ENCODE measurements around the gene MYRFL.

MYRFL gene

GRCh38 chr12:69994724-69995173 lies 169.7 kb downstream of the MYRFL start:
- Histone ChIP-seq H3K79me1 (replicated peaks; ENCODE audit: low read length, poor library complexity, severe bottlenecking) (no peaks in the 10 kb centered on the region), H3K4me3 (ENCODE audit: insufficient read depth in 1 of 2, low read depth in 1 of 2, low read length in 2 of 2) (no peak overlapping the region), H2BK5ac (ENCODE audit: low read depth, low read length, poor library complexity, severe bottlenecking) (no peak overlapping the region), H3K23ac (ENCODE audit: low read length in 2 of 2) (no peak overlapping the region), H2BK12ac (ENCODE audit: low read length in 2 of 2) (no peak overlapping the region), H3K14ac (ENCODE audit: low read length in 2 of 2) (no peak overlapping the region), H3K18ac (ENCODE audit: low read depth in 1 of 2, low read length in 2 of 2) (no peak overlapping the region), H4K91ac (ENCODE audit: low read length) (no peak overlapping the region), H2BK15ac (ENCODE audit: low read depth, poor library complexity, severe bottlenecking) (no peak overlapping the region), H2AK5ac (ENCODE audit: low read length, severe bottlenecking) (no peak overlapping the region), H3K4me2 (ENCODE audit: low read length, poor library complexity, severe bottlenecking) (no peak overlapping the region), H3K36me3 (ENCODE audit: control insufficient read depth in 1 of 2, insufficient read depth in 2 of 2, low read depth in 1 of 2, low read length in 2 of 2) (no peaks in the 10 kb centered on the region), H2BK120ac (ENCODE audit: low read depth, low read length) (no peak overlapping the region), H3K27ac (ENCODE audit: low read length, poor library complexity, severe bottlenecking) (no peak overlapping the region), H2AFZ (ENCODE audit: low read depth, low read length) (no peak overlapping the region), H4K8ac (ENCODE audit: low read length) (no peak overlapping the region), H3K9ac (ENCODE audit: low read length) (no peak overlapping the region), H3K4me1 (ENCODE audit: control insufficient read depth, insufficient read depth, low read depth, low read length) (peaks cover 5% of the 10 kb centered on the region), H3K9me3 (ENCODE audit: control insufficient read depth, low read length) (no peaks in the 10 kb centered on the region), H3K27me3 (ENCODE audit: control insufficient read depth in 1 of 2, insufficient read depth in 1 of 2, low read length in 2 of 2) (no peaks in the 10 kb centered on the region), H3K4ac (ENCODE audit: low read depth in 1 of 2, low read length in 2 of 2) (no peak overlapping the region)
- WGBS: 64% methylated on average over 5 of the region's 6 CpGs
- DNase-seq: peak; percentile 7

- Histone ChIP-seq H3K9me3 (ENCODE audit: control insufficient read depth, low read length) (no peaks in the 10 kb centered on the region), H3K4me1 (ENCODE audit: control insufficient read depth, insufficient read depth, low read depth, low read length) (peaks cover 5% of the 10 kb centered on the region), H3K9ac (ENCODE audit: low read length) (no peak overlapping the region), H2AK5ac (ENCODE audit: low read length, severe bottlenecking) (no peak overlapping the region), H2BK15ac (ENCODE audit: low read depth, poor library complexity, severe bottlenecking) (no peak overlapping the region), H4K8ac (ENCODE audit: low read length) (no peak overlapping the region), H4K91ac (ENCODE audit: low read length) (no peak overlapping the region), H3K79me1 (replicated peaks; ENCODE audit: low read length, poor library complexity, severe bottlenecking) (no peaks in the 10 kb centered on the region), H2BK5ac (ENCODE audit: low read depth, low read length, poor library complexity, severe bottlenecking) (no peak overlapping the region), H3K23ac (ENCODE audit: low read length in 2 of 2) (no peak overlapping the region), H2AFZ (ENCODE audit: low read depth, low read length) (no peak overlapping the region), H3K27me3 (ENCODE audit: control insufficient read depth in 1 of 2, insufficient read depth in 1 of 2, low read length in 2 of 2) (no peaks in the 10 kb centered on the region), H3K36me3 (ENCODE audit: control insufficient read depth in 1 of 2, insufficient read depth in 2 of 2, low read depth in 1 of 2, low read length in 2 of 2) (no peaks in the 10 kb centered on the region), H3K4me3 (ENCODE audit: insufficient read depth in 1 of 2, low read depth in 1 of 2, low read length in 2 of 2) (no peak overlapping the region), H3K14ac (ENCODE audit: low read length in 2 of 2) (no peak overlapping the region), H3K4ac (ENCODE audit: low read depth in 1 of 2, low read length in 2 of 2) (no peak overlapping the region), H2BK120ac (ENCODE audit: low read depth, low read length) (no peak overlapping the region), H2BK12ac (ENCODE audit: low read length in 2 of 2) (peak overlapping the region in 1 of 2 experiments; percentile 24), H3K27ac (ENCODE audit: low read length, poor library complexity, severe bottlenecking) (no peak overlapping the region), H3K4me2 (ENCODE audit: low read length, poor library complexity, severe bottlenecking) (no peak overlapping the region), H3K18ac (ENCODE audit: low read depth in 1 of 2, low read length in 2 of 2) (no peak overlapping the region)
- WGBS: no CpG with 5 or more reads among the region's 2 CpGs
- no peak for DNase-seq
Measured at GRCh38 chr12:69996241-69996640, 171.2 kb downstream of the MYRFL start.

GRCh38 chr12:69996722-69997121 lies 171.7 kb downstream of the MYRFL start:
- no peak overlapping the region for H2BK5ac ChIP-seq (ENCODE audit: low read depth, low read length, poor library complexity, severe bottlenecking)
- H3K36me3 ChIP-seq (ENCODE audit: control insufficient read depth in 1 of 2, insufficient read depth in 2 of 2, low read depth in 1 of 2, low read length in 2 of 2): no peaks in the 10 kb centered on the region
- H3K4me3 ChIP-seq (ENCODE audit: insufficient read depth in 1 of 2, low read depth in 1 of 2, low read length in 2 of 2): no peak overlapping the region
- H4K8ac ChIP-seq (ENCODE audit: low read length): no peak overlapping the region
- no peak overlapping the region for H3K14ac ChIP-seq (ENCODE audit: low read length in 2 of 2)
- H3K9ac ChIP-seq (ENCODE audit: low read length): no peak overlapping the region
- no peaks in the 10 kb centered on the region for H3K9me3 ChIP-seq (ENCODE audit: control insufficient read depth, low read length)
- H3K23ac ChIP-seq (ENCODE audit: low read length in 2 of 2): no peak overlapping the region
- no peak overlapping the region for H2AK5ac ChIP-seq (ENCODE audit: low read length, severe bottlenecking)
- WGBS: 100% methylated on average over 2 of the region's 2 CpGs
- H2AFZ ChIP-seq (ENCODE audit: low read depth, low read length): no peak overlapping the region
- H3K79me1 ChIP-seq (replicated peaks; ENCODE audit: low read length, poor library complexity, severe bottlenecking): no peaks in the 10 kb centered on the region
- DNase-seq: no peak
- H2BK15ac ChIP-seq (ENCODE audit: low read depth, poor library complexity, severe bottlenecking): no peak overlapping the region
- H3K18ac ChIP-seq (ENCODE audit: low read depth in 1 of 2, low read length in 2 of 2): no peak overlapping the region
- H3K4me1 ChIP-seq (ENCODE audit: control insufficient read depth, insufficient read depth, low read depth, low read length): peaks cover 5% of the 10 kb centered on the region
- H2BK120ac ChIP-seq (ENCODE audit: low read depth, low read length): no peak overlapping the region
- H2BK12ac ChIP-seq (ENCODE audit: low read length in 2 of 2): no peak overlapping the region
- H3K4me2 ChIP-seq (ENCODE audit: low read length, poor library complexity, severe bottlenecking): no peak overlapping the region
- no peak overlapping the region for H3K4ac ChIP-seq (ENCODE audit: low read depth in 1 of 2, low read length in 2 of 2)
- H4K91ac ChIP-seq (ENCODE audit: low read length): no peak overlapping the region
- no peak overlapping the region for H3K27ac ChIP-seq (ENCODE audit: low read length, poor library complexity, severe bottlenecking)
- H3K27me3 ChIP-seq (ENCODE audit: control insufficient read depth in 1 of 2, insufficient read depth in 1 of 2, low read length in 2 of 2): no peaks in the 10 kb centered on the region

- DNase-seq: no peak
- Histone ChIP-seq H3K27me3 (ENCODE audit: control insufficient read depth in 1 of 2, insufficient read depth in 1 of 2, low read length in 2 of 2) (no peaks in the 10 kb centered on the region), H3K23ac (ENCODE audit: low read length in 2 of 2) (no peak overlapping the region), H3K4ac (ENCODE audit: low read depth in 1 of 2, low read length in 2 of 2) (no peak overlapping the region), H2AFZ (ENCODE audit: low read depth, low read length) (no peak overlapping the region), H3K79me1 (replicated peaks; ENCODE audit: low read length, poor library complexity, severe bottlenecking) (no peaks in the 10 kb centered on the region), H3K18ac (ENCODE audit: low read depth in 1 of 2, low read length in 2 of 2) (no peak overlapping the region), H3K4me1 (ENCODE audit: control insufficient read depth, insufficient read depth, low read depth, low read length) (peaks cover 8% of the 10 kb centered on the region), H4K91ac (ENCODE audit: low read length) (no peak overlapping the region), H4K8ac (ENCODE audit: low read length) (no peak overlapping the region), H3K36me3 (ENCODE audit: control insufficient read depth in 1 of 2, insufficient read depth in 2 of 2, low read depth in 1 of 2, low read length in 2 of 2) (no peaks in the 10 kb centered on the region), H2BK5ac (ENCODE audit: low read depth, low read length, poor library complexity, severe bottlenecking) (no peak overlapping the region), H3K4me2 (ENCODE audit: low read length, poor library complexity, severe bottlenecking) (no peak overlapping the region), H2BK15ac (ENCODE audit: low read depth, poor library complexity, severe bottlenecking) (no peak overlapping the region), H2BK120ac (ENCODE audit: low read depth, low read length) (no peak overlapping the region), H3K9ac (ENCODE audit: low read length) (no peak overlapping the region), H3K14ac (ENCODE audit: low read length in 2 of 2) (no peak overlapping the region), H2AK5ac (ENCODE audit: low read length, severe bottlenecking) (no peak overlapping the region), H2BK12ac (ENCODE audit: low read length in 2 of 2) (no peak overlapping the region), H3K4me3 (ENCODE audit: insufficient read depth in 1 of 2, low read depth in 1 of 2, low read length in 2 of 2) (no peak overlapping the region), H3K27ac (ENCODE audit: low read length, poor library complexity, severe bottlenecking) (no peak overlapping the region), H3K9me3 (ENCODE audit: control insufficient read depth, low read length) (no peaks in the 10 kb centered on the region)
- 94% methylated on average over 10 of the region's 11 CpGs for WGBS
Measured at GRCh38 chr12:69998011-69998410, 173.0 kb downstream of the MYRFL start.
